NCI-H128 (cell line): ENCODE data around the gene QSOX2.

ENCODE experiments used
- DNase-seq: peaks from one replicate; lab custom pipeline; 2025; ENCODE audit not compliant: unreplicated experiment; lab: John Stamatoyannopoulos, UW

The QSOX2 gene

DNA sequence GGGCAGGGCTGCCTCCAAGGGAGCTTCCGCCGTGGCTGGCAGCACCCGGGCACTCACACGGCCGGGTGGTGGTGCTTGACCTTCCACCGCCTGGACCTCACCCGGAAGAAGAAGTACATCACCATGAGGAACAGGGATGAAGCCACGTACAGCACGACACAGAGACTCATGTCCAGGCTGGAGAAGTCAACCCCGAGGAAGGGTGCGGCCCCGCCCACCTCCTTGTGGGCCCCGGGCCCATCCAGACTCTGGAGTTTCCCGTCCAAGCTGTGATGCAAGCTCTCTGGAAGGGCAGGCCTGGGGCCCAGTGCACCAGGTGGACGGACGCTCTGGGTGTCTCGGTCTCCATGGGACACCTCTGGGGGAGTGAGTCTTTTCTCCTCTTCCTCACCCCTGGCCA lies 36.9 kb downstream of the QSOX2 start:
- no peak for DNase-seq

DNA sequence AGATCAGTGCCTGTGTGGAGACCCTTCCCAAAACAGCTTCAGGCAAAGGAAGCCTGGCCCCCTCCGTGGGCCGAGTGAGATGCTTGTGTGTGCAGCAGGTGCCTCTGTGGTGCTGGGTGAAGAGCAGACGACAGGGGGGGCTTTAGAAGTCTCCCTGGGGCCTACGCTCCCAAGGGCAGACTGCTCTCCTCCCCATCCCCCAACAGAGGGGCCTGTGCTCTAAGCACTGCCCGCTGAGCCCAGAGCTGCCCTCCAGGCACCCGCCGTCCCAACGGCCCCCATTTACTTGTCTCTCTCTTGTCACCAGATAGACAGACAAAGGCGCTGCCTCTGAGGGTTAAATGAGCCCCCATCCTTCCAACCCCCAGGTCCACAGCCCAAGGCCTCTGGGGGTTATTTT lies 38.0 kb downstream of the QSOX2 start:
- DNase-seq = no peak

DNA sequence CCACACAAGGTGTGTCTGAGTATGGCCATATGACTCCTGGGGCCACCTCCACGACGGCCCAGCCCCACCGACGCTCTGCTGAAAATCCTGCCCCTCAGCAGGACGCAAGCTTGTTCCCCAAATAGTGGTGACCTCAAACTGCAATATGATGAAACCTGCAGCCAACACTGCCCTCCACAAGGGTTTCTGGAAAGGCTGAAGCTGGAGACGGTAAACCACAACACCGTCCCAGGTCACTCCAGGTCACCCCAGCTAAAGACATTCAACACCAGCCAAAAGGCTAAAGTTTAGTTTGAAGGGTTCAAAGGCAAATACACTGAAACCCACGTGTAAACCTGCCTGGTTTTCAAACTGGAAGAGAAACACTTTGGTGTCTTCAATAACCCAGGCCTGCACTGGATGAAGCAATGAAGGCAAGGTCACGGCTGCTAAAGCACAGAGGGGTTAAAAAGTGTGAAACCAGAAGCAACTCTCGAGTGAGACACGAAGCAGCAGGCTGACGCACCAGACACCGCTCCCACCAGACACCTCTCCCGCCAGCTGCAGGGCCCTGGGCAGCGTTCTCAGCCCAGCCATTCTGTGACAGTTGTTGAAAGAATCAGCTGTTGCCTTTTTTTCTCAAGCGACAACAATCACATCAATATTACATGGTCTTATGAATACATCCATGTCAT lies 38.9 kb downstream of the QSOX2 start:
- DNase-seq = no peak

DNA sequence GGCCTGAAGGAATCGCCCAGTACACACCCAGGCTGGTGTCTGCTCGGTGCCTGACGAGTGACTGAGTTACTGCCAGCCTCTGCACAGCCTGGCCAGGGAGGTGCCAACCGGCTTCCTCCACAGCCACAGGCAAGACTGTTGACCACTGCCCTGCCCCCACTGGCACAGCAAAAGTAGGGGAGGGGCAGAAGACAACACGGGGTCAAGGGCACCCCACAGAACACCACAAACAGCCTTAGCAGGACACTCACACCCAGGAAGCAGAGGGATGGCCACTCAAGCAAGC lies 40.0 kb downstream of the QSOX2 start:
- DNase-seq = no peak

DNA sequence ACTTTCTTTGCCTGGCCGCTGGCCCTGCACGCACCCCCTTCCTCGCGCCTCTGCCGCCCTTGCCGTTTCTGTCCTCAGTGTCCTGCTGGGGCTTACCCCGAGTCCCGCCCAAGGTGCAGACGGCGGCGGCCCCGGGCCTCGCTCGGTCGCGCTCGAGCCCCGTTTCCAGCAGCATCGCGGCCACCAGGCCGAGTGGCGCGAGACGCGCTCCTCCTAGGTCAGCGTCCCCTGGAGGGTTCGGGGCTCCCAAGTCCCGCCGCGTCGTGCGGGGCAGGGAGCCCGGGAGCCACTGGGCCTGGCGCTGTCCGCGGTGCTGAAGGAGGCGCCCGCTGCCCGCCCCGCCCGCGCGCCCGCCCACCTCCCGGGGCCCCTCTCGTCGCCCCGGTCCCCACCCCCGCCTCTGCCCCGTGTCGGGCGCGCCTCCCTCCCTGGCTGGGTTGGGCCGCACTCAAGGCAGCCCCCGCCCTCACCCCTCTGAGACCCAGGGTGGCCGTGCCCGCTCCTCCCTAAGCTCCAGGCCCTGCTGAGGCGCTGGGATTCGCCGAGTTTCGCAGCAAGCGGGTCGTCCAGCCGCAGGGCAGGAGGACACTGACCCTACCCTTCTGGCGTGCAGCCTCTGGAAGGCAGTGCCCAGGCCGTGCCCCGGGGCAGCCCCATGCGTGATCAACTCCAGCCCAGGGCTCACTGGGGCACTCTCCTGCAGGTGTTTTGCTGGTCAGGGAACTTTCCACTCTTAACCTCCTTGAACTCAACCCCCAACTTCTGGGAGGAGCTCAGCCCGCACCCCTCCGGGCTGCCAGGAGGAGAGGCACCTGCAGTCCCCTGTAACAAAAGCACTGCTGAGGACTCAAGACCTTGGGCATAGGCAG lies 40.5 kb downstream of the QSOX2 start, which contains the start of gene LHX3:
Gene LHX3, minus strand, starts transcription at position 291 of the 869 bp plus-strand sequence. Its CDS starts 116 bp downstream, at position 175.
- no peak for DNase-seq

DNA sequence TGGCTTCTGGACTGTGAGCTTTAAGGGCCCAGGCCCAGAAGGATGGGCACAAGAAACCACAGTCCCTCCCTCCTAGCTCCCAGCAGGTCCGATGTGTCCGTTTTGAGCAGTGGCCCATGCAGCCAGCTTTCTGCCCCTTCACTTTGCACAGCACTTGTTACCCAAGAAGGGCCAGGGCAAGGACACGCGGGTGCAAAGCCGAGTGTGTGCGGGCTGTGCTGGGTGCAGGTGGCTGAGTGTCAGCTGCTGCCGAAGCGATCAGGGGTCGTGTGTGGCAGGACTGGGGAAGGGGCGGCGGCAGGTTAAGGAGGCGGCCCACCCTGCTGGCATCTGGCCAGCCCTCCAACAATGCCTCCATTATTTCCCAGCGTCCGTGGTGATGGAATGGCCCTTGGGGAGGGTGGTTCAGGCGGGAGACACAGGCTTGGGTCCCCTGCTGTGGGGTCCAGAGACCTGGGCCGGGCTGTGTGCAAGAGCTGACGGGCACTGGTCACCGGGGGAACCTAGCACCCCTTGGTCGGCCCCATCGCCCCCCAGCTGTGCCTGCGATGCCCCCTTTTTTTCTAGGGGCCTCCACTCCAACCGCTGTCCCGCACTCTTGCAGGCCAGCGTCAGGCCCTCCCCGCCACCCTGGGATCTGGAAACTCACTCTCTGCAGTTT lies 41.3 kb downstream of the QSOX2 start:
- DNase-seq = no peak

DNA sequence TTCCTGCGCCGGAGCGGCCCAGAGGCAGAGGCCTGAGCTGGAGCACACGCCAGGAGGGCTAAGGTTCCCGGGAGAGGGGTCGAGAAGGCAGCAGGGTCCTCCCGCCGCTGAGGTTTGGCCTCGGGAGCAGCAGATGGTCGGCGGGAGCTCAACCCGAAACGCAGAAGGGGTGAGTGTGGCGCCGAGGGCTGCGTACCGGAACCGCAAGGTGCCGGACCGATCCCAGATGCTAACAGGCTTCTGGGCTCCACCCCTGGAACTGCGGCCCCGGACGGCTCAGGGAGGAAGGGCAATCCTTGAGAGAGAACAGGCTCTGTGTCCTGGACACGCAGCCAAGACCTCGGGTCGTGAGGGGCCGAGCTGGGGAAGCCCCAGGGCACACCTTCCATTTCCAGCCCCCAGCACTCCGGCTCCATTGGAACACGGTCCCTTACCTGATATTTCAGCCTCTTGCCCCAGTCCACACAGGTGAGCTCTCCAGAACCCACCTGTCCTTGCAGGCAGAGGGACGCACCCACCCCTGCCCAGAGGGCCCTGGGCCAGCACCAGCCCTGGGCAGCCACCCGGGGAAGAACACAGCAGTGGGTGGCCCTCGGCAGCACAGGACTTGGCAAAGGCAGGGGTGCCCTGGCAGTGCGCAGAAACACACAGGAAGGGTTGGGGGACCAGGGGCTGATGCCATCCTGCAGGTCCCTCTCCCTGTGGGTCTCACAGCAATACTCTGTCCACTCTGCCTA lies 42.0 kb downstream of the QSOX2 start:
- no peak for DNase-seq

DNA sequence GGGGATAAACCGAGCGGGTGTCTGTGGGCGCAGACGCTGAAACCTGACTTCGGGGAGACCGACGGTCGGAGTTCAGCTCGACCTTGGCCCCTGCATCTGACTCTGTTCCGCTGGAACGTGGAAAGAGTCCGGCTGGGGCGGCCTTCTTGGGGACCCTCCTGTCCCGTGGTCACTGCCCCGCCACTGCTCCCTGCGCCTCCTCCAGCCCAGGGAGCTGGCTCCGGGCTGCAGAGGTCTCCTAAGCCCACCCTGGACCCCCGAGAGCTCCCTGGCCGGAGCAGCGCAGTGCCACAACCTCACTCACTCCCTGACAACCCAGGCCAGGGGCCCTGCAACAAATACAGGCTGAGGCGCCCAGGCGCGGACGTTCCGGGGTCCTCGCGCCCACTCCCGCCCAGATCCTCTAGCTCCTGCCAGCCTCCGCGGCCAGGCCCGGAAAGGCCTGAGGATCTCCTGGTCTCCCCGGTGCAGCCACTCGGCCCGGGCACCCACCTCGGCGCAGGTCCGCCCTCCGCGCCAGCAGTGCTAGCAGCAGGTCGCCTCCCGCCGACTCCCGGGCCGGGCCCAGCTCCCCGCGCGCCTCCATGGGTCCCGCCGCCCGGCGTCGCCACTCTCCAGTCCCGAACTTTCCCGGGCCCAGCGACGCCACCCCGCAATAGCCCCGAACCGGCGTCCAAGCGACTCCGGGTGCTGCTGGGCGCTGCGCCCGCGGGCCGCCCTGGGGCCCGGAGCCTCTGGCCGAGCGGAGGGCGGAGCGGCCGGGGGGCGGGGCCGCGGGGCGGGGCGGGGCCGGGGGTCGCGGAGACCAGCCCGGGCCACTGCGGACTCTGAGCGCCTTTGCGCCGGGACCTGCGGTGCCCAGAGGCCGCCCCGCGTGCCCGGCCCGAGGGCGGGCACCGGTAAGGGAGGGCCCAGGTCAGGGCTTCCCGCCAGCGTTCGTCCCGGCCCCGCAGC lies 42.9 kb downstream of the QSOX2 start:
- DNase-seq = no peak

DNA sequence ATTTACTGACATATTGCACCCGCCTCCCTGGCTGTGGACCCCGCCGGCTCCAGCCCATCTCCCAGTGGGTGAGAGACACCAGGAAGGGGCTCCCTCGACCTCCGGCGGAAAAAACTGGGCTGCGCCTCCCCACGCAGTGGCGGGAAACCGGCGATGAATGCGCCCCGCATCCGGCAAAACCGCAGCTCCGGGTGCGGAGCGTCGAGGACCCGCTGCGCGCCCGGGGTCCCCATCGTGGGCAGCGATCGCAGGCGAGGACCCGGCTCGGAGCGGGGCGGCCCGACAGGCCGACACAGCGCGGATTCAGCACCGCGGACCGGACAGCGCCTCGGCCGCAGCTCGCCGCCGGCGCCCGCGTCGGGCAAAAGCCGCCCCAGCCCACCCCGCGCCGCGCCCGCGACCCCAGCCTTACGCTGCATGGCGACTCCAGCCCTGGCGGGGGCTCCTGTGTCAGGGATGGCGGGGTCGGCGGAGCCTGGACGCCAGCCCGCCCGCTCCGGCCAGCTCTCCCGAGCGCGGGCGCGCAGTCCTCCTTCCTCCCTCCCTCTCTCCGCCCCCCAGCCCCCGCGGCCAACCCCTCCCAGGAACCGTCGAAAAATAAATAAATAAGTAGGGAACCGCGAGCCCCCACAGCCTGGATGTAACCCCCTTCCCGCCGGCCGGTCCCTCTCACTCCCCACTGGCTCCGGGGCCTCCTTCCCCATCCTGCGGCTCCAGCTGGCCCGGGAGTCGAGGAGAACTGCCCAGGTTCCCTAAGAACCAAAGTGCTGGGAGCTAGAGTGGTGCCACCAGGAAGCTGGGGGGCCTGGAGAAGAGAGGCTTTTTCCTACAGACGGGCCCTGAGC lies 43.8 kb downstream of the QSOX2 start:
- DNase-seq = no peak

DNA sequence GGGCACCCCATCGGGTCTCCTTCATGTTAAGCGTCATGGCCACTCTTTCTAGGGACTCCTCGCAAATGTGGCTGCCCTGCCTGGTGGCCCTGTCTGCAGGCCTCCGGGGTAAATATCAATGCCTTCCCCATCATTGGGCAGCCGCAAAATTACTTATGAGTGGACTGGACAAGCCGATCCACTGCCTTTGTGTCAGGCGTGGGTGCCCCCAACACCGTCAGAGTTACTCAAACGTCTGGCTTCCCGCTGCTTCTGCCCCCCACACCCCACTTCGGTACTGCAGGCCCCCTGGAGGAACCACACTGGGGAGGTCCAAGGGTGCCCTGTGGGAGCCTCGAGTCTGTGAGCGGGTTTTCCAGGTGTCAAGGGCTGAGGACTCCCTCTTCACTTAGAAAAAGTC lies 44.4 kb downstream of the QSOX2 start:
- DNase-seq = no peak

DNA sequence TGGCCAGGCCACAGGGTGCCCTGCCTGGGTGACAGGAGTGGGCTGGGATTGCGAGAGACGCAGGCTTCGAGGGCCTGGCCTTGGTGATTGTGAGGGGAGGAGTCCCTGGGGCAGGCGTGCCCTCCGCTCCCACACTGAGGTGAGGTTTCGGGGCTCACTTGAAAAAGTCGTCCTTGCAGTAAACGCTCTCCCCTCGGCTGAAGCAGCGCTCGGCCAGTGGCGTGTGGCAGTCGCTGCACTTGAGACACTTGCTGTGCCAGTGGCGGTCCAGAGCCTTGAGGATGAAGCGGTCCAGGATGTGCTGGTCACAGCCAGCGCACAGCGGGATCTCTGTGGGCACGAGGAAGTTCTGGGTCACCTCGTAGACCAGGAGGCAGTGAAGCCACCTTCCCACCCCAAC lies 45.2 kb downstream of the QSOX2 start:
- no peak for DNase-seq

DNA sequence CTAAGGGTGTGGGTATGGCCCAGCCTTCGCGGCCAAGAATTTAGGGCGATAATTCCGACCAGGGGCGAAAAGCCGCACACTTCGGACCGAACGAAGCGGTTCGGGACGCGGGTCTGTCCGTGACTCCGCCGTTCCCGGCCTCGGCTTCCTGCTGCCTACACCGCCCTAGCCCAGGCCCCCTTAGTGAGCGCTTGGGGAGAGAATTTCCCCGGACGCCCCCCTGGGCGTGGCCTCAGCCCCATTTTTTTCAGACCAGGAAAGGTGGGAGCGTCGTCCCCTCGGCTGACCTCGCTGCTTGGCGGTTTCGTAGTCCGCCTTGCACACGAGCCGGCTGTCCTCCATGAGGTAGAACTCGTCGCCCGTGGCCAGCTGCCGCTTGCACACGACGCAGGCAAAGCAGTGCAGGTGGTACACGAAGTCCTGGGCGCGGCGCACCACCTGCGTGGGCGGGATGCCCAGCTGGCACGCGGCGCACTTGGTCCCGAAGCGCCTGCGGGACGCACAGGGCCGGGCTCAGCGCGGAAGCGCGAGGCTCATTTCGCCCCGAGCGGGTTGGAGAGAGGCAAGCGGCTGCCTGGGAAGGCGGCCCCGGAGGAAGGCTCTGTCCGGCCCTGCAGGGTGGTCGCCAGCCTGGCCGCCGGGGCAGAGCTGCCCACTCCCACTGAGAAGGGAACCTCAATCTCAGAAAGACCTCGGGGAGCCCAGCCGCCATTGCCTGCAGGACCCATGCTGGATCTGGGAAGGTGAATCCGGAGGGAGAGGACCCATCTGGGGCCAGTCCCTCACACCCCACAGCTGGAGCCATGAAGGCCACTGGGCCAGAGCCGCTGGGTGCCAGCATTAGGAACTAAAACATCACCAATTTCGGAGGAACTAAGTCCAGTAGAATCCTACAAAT lies 46.0 kb downstream of the QSOX2 start:
- DNase-seq = no peak

DNA sequence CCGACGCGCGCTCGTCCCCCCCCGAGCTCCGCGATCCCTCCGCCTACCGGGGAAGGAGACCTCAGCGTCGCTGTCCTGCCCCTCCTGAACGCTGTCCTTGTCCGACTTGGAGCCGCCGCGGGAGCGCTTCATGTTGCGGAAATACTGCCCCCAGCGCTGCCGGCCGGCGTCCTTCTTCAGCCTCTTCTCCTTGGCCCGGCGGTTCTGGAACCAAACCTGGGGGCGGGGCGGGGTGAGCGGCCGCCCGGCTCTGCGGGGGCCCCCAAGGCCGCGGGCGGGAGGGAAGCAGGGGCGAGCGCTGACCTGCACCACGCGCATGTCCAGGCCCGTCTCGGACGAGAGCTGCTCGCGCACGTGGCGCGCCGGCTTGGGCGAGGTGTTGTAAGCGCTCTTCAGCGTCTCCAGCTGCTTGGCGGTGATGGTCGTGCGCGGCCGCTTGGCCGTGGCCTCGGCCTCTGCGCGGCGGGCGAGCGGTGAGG lies 47.0 kb downstream of the QSOX2 start:
- no peak for DNase-seq

DNA sequence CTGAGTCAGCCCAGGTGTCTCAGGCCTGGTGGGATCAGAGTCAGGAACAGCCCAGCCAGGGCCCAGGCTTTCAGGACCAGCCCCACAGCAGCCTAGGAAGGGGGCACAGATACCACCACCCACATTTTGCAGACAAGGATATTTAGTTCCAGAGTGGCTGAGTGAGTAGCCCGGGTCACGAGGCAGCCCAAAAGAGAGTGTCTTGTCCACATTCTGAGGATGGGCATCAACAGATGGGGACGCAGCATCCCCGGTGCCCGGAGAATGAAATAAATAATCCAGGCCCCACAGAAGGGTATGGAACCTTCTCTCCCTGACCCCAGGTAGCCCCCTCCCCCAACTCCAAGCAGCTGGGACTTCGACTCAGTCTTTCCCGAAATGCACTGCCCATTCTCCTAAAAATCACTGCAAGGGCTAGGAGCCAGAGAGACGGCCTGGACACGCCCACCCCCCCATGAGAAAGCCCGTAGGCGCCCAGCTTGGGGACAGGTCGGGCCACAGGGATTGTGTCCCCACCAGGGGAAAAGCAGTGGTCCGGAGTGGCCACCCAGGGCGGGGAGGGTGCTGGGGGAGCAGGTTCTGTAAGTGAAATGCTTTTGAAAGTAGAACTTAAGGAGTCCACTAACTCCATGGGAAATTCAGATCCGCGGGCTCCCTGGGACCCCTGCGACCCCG lies 47.5 kb downstream of the QSOX2 start:
- DNase-seq = no peak

DNA sequence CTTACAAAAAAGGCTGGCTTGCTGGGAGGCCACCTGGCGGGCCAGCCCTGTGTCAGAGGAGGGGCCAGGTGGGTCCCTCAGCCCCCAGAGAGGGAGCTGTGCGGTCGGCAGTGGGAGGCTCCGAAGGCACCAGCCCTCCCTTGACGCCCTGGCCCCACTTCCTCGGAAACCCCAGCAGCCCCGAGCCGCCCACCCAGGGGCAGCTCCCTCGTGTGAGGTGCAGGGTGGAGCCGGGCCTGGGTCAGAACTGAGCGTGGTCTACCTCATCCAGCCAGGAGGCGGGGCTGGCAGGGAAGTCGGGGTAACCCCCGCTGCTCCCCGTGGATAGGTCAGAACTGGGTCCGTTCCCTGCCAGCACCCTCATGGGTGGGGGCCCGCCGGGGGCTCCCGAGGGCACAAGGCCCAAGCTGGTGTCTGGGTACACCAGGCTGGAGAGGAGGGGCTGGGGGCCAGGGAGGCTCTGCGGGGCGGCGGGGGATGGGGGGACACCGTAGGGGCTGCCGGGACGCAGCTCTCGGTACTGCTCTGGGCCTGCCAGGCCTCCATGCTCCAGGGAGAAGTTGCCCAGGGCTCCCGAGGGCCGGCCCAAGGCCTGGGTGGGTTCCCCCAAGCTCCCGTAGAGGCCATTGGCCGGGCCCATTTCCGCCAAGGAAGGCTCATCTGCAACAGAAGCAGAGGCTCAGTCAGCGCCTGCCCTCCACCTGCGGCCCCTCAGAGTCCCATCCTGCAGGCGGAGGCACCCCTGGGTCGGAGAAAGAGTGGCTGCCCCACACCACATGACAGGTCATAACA lies 48.3 kb downstream of the QSOX2 start:
- DNase-seq = no peak

DNA sequence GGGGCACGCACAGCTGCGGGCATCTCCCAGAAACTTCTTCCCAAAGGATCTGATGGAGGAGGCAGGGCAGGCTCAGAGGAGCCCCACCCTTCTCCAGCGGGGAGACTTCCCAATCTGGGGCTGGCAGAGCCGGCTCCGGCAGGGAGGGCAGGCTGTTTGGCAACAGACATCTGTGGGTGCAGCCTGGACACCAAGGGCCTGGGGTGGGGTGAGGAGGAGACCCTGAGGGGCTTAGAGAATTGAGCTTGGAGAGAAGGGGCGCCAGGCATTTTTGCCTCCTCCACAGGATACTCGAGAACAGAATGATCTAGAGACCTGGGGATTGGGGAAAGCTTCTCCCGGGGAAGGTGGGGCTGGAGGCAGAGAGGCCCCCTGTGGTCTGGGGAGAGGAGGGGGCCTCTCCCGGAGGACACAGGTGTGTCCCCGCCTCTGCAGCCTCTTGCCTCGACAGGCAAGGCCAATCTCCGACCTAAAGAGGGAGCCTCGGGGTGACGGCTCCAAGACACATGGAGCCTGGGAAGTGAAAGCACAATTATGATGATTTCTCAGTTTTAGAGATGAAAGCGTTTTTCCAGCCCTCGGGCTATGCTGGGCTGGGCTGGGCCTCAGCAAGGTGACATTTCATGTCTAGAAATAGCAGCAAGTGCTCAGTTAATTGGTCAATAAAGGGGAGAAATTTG lies 49.1 kb downstream of the QSOX2 start:
- DNase-seq = no peak
